Activated CD8-positive, alpha-beta memory T cell treated with anti-CD3 and anti-CD28 coated beads, Interleukin-2, amount 50 U/mL, for 1 hour (primary cell): Measurements from ENCODE around the gene FAM168B.

Experiments
- DNase-seq: peaks from one replicate; pipeline ENCODE4 v3.0.0-alpha.2; 2020; ENCODE audit errors: extremely low read depth

The FAM168B gene

DNA sequence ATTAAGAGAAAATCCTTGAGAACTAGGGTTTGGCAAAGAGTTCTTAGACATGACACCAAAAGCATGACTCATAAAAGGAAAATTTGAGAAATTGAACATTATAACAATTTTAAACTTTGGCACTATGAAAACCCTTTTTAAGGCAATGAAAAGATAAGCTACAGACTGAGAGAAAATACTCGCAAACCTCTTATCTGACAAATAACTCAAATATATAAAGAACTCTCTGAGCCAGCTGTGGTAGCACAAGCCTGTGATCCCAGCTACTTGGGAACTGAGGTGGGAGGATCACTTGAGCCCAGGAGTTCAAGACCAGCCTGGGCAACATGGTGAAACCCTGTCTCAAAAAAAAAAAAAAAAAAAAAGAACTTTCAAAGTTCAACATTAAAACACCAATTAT, 70.5 kb downstream of the FAM168B start:
- DNase-seq: no peak

DNA sequence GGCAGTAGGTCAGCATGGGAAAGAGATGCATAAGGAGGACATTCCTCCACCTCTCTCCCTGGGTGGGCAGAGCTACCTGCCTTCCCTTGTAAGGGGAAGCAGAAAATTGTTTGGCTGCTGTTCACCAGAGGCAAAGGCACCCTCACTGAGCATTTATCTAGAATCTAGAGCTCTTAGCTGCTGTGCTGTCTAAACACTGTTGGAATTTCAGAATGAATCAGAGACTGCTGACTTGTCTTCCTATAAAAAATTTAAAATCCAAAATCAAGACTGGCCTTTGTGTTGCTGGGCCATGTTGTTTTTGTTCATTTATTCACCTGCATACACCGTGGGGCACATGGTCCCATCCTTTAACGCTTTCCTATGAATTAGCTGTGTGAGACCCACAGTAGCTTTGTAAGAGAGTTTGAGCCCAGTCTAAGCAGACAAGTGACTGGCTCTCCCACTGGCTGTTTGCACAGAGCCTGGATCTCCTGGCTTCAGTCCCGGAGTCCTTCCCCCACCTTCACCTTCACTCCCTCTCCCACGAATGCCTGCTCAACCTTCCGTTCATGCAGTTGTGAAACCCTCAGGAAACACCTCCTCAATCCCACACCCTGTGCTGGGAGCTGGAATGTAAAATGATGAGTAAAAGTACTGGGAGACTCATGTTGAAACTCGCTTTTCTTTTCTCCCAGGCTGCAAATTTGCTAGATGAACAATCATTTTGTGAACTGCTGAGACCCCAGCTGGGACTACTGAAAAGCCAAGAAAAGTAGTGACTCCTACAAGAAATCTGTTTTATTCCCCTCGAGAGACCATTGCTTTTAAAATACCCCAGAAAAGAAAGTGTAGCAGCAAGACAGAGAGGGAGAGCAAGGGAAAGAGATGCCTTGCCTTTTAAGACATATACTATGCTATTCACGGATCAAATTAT, 76.2 kb downstream of the FAM168B start:
- no peak for DNase-seq

DNA sequence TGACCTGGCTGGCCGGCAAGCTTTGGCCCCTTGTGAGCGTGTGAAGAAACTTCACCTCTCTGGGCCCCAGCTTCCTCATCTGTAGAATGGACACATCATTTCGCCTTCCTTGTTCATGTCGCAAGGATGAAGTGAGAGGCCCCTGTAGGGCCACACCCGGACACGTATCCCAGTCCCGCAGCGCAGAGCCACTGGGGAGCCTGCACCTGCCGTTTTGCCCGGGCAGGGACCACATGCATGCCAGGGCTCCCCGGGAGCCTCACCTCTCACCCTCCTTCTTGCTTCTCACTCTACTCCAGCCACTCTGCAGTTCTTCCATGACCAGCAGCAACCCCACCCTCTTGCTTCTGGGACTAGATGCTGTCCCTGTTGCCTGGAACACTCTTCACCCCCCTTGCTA, 77.5 kb downstream of the FAM168B start:
- no peak for DNase-seq

DNA sequence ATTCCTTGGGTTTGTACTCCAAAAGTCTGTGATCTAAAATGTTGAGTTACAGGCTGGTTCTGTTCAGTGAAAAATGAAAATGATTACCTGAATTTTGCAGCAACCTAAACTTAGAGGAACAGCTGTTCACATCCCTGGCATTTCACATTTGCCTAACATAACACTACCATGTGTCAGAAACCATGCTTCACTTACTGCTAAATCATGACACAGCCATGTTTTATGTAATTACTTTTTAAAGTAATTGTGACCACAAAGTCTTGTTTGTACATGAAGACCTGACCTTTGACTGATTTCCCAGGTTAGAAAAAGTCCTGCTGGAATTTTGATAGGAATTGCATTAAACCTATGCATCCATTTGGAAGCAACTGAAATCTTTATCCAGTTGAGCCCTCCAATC, 79.1 kb downstream of the FAM168B start:
- DNase-seq: no peak

DNA sequence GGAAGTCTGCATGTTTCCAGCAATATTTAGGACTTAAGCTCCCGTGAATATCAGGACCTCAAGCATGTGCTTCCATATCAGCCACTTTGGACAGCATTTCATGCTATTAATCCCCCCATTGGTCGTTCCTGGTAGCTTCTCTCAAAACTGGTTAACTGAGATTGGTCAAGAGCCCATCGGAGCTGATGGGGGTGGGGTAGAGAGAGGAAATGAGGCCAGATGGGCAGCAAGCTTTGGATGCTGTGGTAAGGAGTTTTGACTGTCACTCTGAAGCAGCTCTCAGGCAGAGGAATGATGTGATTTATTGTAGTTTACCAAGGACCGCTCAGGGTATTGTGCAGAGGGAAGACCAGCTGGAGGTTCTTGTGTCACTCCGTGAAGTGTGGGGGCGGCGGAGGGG, 81.8 kb downstream of the FAM168B start:
- DNase-seq: no peak

DNA sequence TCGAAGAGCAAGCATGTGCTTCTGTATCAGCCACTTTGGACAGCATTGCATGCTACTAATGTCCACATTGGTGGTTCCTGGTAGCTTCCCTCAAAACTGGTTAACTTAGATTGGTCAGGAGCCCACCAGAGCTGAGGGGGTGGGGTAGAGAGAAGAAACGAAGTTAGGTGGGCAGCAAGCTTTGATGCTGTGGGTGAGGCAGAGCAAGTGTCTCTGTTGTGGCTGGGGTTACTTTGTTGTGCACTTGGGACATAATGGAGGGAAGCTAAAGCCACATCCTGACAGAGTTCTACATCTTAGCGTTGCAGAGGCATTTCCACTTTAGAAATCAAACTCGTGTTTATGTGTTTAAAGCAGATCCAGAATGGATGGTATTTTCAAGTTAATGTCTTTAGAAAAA, 82.7 kb downstream of the FAM168B start:
- DNase-seq: no peak

DNA sequence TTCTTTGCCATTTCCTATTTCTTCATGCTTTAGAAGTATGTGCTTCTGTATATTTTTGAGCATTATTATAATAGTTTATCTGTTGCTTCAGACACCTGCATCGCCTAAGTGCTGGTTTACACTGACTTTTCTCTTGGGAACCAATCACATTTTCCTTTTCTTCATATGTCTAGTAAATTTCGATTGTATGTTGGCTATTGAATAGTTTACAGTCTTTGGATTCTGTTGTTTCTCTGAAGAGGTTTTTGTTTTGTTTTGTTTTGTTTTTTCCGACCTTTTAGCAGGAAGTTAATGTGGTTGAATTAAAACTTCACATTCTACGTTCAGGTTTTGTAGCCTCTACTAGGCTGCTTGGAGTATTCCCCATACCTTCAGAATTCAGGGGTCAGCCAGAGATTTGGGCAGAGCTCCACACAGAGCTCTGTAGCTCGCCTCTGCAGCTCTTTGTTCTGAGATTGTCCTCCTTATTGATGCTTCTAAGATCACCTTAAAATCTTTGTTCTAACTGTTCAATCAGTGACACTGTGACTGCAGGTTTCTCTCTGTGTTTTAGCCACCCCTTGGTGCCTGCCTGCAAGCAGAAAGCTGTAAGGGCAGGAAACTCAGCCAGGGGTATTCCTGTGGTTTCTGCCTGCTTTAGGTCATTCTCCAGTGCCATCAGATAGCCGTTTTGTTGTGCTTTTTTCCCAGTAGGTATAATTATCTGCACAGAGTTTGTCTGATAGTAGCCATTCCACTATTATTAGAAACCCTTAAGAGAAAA, 83.4 kb downstream of the FAM168B start:
- DNase-seq: no peak

DNA sequence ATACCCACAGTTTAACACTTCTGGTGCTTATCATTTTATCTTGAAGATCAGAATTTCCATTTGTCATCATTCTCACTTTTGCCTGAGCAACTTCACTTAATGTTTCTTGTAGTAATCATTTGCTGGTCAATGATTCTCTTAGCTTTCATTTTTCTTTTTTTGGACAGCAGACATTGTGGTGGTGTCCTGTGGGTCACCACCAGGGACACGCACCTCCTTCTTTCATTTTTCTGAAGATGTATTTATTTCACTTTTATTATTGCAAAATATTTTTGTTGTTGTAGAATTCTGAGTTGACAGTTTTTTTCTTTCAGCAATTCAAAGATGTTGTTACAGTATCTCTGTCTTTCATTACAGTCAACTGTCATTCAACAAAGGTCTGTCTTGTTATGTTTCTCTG, 84.3 kb downstream of the FAM168B start:
- no peak for DNase-seq

DNA sequence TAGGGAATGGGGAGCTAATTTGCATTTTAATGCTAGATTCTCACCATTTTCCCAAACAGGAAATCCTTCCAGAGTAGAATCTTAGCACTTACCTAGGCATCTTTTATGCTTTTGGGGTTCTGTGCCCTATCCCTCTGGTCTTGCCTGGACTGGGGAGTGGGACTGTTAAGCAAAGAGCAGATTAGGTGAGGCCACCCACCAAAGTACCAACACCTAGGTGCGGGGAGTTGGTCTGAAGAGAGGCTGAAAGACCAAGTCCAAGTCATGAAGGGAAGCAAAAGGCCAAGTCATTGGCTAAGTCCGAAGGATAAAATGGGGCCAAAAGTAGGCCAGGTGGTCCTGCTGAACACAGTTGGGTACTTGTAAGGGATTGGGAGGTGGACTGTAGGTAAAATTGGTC, 86.7 kb downstream of the FAM168B start:
- DNase-seq: no peak

DNA sequence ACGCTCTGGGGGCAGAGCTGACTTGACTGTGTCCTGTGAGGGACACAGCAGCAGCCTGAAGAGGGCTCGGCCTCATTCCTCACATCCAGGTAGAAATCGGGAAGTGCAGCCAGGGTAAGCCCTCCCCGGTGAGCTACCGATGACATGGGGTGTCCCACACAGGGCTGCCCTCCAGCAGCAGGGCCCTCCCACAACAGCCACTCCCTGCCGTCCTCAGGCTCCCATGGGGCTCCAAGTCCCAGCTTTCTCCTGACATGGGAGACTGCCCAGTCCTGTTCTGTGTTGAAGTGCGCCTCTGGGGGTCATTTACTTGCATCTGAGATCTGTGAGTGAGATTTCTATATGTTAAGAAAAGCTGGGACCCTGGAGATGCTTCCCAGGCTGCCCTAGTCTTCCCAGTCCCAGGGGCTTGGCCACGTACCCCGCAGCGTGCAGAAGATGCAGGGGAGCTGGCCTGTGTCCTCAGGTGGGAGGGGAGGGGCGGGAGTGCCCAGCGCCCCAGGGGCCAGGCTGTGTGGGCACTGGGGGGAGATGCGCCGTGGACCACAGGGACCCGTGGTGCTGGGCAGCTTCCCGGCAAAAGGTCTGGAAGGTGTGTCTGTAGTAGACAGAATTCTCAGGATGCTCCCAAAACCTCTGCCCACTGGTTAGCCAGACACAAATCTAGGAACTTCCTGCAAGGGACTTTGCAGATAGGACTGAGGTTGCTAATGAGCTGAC, 87.9 kb downstream of the FAM168B start:
- no peak for DNase-seq

DNA sequence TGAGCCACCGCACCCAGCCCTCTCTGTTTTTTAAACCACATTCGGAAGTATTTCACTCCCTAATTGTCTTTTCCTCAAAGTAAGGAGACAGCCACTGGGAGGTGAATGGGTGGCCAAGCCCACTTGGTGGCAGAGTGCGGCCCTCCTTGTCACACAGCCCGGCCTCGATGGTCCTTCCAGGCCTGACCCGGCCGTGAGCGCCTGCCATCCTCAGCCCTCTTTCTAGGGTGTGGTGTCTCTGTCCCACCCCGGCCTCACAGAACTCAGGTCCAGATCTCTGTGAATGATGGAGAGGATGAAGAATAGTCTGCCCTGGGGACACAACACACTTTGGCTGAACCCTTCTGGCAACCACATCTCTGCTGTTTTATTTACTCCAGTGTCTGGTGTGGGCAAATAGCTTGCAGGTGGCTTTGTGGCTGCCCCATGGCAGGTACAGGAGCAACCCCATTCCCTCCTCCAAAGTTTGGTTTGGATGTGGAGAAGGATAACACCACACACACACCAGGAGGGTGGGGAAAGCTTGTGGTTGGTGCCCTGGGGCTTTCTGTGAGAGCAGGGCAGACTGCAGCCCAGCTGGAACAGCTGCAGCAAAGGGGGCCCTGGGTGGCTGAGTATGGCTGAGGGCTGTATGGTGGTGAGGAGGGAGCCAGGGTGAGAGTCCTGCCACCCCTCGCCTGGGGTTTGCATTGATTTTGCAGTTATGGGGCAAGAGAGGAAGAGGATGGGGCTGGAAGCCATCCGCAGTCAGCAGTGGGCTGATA, 88.6 kb downstream of the FAM168B start:
- no peak for DNase-seq

DNA sequence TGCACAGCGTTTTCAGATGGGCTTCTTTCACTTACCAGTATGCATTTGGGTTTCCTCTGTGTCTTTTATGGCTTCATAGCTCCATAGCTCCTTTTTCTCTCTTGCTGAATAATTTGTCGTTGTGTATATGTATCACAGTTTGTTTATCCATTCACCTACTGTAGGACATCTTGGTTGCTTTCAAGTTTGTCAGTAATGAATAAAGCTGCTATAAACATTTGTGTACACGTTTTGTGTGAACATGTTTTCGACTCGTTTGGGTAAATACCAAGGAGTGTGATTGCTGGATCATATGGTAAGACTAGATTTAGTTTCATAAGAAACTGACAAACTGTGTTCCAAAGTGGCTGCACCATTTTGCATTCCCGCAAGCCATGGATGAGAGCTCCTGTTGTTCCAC, 94.7 kb downstream of the FAM168B start:
- DNase-seq: no peak
